M059J (cell line): ENCODE measurements around the gene LMBRD1. TPM values are rescaled to one million over a fixed set of nuclear protein-coding genes. Genes with fewer than 3 reads are reported as not detected.
"Not testable (repeated sequence)": the region's sequence is repeated elsewhere in the genome, so short reads cannot be mapped to it uniquely, and the experiment has no call there.

ENCODE experiments used
- DNase-seq: peaks from one replicate; pipeline ENCODE4 v3.0.0-alpha.2; 2012; ENCODE audit warnings: low read depth
- total RNA-seq: library from RNA; depleted of rRNA; stranded (reverse); fragments of >200 nt; shearing (Covaris generic); gene quantifications from 2 replicates; pipeline ENCODE4 v1.2.3, GENCODE V29; 2014; rRNA removed

Gene LMBRD1
- total RNA-seq = 25.2 and 30.3 TPM in 2 replicates

DNA sequence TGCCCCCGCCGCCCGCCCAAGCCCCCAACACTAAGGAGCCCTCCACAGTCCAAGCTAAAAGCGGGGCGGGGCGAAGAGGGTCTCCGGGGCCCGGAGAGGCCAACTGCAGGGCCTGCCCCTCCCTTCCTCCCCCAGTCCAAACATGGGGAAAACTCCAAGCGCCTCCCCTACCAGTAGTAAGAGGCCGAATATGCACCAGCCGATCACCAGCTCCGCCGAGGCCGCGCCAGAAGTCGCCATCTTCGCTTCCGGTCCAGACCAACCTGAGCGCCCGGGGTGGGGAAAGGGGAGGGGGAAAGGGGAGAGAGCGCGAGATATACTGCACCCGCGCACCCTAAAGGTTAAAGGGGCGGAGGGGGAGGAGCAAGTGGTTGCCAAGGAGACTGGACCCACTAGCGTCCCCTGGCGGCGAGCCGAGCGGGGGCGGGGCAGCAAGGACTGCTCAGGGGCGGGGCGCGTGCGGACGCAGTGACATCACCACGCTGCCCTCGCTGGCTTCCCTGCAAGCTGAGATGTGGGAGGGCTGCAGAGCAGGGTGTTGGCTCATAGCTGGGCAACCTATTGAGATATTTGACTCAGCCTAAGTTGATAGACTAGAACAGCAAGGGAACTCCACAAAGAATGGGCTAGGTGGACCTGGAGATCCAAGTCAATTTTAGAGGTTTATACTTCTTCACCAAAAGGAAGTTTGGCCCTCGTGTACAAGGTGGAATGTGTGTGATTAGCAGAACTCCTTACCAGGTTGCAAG lies at the start of gene LMBRD1:
LMBRD1 (minus strand) TSS at position 369 of the 749 bp plus-strand sequence; CDS start at position 240, 129 bp downstream.
- DNase-seq = peak; percentile 91

DNA sequence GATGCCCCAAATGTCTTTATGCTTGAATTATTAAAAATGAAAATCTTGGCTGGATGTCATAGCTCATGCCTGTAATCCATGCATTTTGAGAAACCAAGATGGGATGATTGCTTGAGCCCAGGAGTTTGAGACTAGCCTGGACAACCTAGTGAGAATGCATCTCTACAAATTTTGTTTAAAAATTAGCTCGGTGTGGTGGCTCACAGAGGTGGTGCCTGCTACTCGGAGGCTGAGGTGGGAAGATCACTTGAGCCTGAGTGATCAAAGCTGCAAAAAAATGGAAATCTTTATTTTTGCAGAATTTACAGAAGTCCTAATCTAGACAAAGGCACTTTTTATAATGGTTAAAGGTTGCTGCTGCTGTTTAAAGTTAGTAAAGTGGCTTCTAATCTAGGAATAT lies 49.5 kb upstream of the LMBRD1 start:
- DNase-seq = no peak

DNA sequence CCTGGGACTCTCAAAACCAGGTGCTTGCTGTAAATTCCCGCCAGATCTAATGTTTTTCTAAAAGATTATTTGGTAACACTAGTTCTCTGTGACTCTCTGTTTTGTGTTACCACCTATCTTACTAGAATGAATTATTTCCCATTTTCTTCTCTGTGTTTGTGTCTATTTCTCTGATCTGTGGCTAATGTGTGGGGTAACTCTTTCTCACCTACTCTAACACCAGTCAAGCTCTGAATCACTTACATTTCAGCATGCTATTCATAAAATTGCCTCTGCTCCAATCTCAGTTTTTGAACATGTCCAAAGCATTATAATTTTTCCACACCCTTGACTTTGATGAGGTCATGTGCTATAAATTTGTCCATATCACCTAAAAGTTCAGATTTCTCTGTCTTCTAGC lies 46.4 kb upstream of the LMBRD1 start:
- no peak for DNase-seq

DNA sequence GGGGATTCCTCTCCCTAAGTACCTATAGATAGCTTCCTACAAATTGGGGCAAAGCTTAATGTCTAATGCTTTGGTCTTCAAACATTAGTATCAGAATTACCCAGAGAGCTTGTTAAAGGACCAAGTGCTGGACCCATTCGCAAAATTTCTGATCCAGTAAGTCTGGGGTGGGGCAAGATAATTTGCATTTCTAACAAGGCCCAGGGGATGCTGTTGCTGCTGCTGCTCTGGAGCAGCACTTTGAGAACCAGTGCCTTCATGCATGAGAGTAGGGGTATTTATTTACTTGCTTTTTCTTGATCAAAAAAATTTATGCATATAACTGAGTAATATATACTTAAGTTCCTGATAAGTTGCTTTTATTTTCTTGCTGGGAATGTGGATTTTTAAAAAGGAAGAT lies 45.1 kb upstream of the LMBRD1 start:
- no peak for DNase-seq

DNA sequence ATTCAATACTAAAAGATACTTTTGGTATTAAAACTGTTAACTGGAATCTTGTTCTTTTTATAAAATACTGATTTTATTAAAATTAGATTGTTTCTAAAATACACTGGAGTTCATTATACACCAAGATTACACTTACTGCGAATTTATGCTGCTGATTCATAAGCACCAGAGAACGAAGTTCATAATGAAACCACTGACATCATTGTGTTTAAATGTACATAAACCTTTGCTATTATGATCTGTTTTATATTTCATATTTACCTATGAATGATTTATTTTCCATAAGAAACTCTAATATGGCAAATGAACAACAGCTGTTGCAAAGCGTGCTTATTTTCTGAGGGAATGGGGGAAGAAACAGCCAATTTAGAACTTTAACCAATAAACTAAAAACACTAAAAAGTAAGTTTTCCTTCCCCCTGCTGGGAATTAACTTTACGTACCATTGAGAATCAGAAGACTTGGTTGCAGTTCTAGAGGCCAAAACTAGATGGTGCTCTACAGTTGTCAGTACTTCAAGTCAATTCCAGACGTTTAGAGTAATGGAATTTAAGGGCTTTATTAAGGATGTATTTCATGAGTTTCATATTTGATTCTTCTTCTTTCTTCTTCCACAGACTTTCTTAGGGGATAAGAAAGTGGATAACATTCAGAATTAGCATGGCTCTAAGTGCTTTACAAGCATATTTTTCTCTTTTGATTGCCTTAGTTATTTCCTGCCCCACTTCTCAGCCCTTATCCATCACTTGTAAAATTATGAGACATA lies 38.8 kb upstream of the LMBRD1 start:
- DNase-seq = peak; percentile 65

DNA sequence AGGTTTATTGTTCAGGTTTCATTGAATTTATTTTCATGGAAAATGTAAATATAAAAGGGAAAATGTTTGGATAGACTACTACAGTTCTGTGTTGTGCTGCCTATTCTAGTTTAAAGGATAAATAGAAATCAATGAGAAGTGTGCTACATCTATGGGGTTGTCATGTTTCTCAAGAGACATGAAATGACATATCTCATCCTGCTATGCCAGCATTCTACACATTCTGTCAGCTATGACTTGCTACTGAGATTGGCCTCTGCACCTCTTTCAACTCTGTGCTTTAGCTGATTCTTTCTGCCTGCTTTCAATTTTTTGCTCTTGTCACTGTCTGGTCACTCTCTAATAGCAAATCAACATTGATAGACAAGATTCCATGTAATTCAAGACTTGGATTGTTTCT lies 35.7 kb upstream of the LMBRD1 start:
- DNase-seq = no peak

DNA sequence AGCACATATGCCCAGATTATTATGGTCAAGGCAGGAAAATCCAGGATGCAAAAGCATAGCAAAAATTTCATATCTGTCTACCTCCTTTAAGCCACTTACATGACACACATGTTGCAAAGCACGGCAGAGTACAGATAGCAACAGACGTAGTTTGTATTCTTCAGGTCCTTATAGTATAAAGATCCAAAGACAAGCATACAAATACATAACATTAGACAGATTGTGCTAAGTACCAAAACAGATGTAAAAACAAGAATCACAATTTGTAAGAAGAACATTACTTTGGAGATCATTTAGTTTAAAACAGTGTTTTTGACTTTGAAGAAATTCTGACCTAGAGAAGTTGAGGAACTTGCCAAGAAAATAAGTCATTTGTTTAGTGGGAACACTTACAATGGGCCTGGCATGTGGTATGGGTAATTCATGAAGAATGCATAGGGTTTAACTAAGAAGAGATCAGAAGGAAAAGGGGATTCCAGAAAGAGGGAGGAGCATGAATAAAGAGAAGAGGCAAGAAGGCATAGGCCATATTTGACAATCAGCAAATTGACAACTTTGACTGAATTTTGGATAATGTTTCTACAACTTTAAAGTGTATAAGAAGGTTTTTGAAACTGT lies 30.6 kb upstream of the LMBRD1 start:
- DNase-seq = peak; percentile 39

DNA sequence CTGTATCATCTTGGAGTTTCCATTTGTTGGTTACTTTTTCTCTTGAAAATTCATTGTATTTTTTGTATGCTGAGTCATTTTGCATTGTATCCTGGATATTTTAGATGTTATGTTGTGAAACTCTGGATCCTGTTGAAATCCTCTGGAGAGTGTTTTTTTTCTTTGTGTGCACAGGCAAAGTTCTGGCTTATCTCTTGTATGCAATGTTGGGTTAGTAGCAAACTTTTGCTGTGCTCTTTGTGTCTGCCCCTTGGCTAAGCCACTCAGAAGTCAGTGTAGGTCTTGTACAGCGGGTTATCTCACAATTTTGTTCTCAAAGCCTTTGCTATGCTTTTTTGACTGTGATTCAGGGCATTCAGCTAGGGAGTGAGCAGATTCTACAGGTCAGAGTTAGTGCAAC lies 29.1 kb upstream of the LMBRD1 start:
- no peak for DNase-seq

DNA sequence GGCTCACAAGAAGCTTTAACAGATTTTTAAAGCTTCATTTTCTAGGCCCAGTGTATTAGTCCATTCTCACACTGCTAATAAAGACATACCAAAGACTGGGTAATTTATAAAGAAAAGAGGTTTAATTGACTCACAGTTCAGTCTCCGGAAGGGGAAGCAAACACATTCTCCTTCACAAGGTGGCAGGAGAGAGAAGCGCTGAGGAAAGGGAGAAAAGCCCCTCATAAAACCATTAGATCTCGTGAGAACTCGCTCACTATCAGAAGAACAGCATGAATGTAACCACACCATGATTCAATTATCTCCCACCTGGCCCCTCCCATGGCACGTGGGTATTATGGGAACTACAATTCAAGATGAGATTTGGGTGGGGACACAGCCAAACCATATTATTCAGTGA lies 27.5 kb upstream of the LMBRD1 start:
- not testable (repeated sequence) for DNase-seq

DNA sequence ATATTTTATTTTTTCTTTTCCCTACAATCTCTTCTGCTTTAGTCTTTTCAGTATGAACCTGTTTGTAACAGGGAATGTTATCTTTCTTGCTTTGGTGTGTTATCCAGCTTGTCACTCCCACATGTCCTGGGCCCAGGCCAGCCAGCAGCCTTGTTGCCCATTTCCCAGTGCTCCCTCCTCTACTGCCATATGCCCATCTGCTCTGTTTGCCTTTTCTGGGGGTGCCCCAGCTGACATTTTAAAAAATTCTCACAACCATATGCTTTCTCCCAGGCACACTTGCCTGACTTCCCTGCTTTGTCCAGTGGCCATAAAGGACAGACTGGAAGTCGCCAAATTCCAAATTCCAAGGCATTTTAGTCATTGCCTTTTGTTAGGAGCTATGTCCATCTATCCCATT lies 23.6 kb upstream of the LMBRD1 start:
- DNase-seq = no peak

DNA sequence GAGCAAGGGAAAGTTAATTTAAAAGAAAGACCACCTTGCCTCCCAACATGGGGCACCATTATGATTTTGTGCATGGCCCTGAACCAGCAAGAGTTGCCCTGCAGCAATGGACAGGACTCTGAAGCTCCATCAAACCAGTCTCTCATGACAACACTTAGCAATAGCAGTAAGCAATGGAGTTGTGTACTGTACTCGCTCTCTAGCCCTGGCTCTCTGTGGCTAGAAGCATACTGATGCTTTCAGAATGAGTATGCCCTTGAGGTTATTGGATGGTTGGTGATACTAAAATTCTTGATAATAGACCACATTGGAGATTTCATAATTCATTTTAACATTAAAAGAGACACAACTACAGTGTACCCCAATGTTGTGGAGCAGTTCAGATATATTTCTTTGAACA lies 23.2 kb upstream of the LMBRD1 start:
- DNase-seq = no peak

DNA sequence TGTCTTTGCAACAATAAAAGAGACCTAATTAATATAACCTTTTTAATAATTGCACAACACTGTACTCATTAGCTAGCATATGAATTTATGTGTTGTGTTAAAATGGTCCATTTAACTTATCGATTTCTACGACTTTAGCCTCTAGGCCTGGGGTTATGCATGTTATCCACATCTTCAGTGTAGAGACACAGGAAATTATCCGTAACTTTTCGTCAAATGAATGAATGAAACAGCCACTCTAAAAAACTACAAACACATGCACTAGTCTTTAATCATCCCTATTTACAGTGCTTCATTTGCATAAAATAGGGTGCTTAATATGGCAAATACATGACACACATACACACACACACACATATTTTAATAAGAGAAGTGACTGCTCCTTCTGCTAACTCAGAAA lies 22.3 kb upstream of the LMBRD1 start:
- no peak for DNase-seq

DNA sequence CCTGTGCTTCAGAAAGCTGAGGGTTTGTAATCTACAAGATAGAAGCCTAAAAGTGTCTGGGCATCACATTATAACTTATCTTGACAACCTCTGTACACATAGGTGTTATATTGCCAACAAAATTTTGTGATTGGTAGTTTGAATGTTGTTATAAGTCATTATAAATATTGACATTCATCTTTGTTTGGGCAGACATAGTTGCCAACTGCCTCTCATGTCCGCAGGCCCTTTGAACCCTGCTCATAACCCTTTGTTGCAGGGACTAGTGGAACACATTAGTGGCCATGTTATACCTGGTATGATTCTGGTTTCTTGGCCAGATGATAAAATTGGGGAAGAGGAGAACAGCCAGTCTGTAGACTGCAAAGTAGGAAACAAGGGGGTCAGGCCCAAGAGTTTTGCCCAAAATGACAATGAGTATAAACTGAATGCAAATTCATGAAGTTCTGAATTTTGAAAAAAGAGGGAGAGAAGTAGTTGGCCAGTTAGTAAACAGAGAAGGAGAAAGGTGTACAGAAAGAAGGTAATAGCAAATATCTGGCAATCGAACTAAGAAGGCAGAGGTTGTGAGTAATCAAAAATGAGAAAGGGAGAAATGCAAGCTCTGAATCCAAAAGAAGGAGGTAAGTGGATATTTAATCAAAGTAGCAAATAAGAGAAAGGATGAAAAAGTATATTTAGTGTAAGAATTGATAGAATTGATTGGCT lies 21.6 kb upstream of the LMBRD1 start:
- no peak for DNase-seq

DNA sequence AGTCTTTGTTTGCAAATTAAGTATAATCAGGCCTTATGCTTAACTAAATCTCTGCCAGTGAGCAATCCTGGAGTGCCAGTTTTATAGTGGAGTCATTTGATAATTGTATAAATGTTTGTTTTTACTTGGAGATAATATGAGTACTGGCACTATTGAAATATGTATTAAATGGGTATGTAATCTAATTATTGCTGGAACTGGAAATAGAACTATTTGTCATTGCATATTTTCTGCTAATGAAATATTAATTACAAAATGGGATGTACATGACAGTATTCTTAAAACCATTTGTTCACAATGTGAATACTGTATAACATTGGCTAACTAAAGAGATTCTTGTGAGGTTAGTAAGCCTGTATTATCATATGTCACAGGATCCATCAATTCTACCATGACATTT lies 20.5 kb upstream of the LMBRD1 start:
- no peak for DNase-seq

DNA sequence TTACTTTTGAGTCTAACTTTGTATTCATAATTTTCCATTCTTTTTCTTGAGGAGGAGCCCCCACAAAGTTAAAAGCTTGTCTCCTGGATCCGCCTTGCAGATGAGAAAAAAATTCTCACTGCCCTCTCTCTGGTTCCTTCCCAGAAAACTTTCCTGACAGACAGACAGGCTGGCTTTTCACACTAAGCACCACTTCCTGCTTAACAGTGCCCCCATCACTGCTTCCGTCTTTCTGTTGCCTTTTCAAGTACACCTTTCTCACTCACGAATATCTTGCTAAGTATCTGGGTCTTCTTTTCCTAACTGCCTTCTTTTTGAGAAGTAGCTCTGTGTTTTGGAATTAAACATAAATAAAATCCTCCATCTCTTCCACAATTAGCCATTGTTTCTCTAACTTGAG lies 19.8 kb upstream of the LMBRD1 start:
- no peak for DNase-seq

DNA sequence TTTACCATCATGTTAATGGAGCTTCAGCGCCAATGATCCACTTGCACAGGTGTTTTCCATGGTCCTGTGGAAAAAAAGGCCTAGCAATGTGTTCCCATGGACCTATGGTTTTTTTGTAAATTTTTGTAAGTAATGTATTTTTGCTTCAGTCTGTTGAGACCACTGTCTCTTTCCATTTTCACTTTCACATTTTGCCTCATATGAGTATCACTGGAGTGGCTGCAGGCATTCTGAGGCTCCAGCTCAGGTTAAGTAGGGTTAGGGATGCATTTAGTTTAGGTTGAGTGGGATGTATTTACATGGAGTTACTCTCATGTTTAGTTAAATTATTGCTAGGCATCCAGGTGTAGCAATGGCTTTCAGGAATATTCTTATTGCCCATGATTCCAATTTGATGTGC lies 19.2 kb upstream of the LMBRD1 start:
- DNase-seq = no peak

DNA sequence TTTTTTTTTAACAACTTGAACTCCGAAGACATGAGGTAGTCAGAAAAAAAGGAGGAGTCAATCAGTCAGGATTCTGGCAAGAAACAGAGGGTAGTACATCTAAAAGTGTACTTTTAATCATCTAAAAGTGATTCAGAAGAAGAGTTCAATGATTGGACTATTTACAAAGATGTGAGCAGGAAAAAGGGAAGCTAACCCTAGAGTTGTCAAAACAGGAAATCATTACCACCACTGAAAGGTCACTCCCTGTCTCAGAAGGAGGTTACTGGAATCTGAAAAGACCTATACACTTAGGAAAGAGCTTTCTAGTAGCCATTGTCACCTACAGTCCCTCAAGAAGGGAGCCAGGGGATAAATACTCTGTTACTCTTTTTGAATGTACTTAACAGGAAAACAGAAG lies 16.7 kb upstream of the LMBRD1 start:
- no peak for DNase-seq

DNA sequence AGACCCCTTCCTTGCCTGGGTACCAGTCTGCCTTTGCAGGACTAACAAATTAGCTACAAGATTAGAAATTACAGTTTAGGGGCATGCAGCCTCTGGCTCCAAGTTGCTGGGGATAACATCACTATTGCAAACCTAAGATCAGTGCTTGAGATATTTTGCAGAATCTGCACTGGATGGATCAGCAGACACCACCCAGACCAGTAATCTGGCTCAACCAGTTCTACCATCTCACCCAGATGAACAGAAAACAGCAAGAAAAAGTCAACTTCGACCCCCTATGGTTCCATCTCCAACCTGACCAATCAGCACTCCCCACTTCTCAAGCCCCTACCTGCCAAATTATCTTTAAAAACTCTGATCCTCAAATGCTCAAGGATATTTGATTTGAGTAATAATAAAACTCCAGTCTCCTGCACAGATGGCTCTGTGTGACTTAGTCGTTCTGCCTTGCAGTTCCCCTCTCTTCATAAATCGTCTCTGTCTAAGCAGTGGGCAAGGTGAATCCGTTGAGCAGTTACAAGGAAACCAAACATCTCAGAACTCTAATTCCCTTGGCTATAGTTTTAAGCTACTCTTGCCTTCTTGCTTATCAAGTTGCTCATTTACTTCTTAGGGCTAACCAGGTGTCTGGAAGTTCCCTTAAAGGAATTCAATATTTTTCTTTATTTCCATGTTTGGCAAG lies 16.1 kb upstream of the LMBRD1 start:
- no peak for DNase-seq

DNA sequence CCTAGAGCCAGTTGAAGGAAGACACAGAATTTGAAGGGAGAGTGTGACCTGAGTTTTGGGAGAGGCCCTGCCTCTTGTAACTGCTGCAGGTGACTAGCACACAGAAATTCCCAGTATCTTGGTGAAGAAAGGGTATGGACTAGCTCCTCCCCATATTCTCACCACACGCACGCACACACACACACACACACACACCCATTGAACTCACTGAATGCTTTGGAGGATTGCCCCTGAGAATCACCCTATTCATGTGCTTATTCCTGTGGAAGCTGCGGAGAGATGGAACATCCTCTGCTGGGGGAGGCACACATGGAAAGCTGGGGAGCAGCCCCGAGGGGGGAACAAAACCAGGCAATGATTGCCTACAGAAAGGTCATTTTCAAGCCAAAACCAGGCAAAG lies 6.2 kb upstream of the LMBRD1 start:
- no peak for DNase-seq

DNA sequence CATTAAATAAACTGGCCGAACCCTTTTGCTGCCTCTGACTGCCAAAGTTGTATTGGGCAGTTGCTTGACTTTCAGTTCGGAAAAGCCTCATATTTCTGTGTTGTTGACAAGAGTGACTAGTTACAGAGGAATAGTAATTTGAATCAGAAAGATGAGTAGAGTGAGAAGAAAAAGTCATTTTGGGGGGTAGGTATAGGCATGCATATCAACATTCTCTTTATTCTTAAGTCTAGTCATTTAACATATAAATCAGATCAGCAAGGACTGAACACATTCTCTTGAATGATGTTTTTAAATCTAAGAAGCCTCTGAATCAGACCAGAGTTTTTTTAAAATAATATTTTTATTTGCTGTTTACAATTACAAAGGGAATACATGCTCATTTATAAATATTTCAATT lies 4.9 kb upstream of the LMBRD1 start:
- DNase-seq = no peak

DNA sequence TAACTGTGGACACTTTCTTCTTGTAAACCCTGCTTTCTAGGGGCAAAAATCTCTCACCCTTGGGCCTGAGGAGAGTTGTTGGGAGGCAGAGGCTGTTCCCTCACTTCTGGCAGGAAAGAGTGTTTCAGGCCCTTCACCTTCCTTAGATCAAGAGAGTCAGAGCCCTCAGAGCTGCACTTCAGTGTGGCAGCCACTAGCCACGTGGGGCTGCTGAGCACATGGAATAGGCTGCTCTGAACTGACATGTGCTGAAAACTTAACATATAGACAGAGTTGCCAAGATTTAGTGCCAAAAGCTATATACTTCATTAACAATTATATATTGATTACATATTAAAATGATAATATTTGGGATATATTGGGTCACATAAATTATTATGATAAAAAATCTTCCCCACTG lies 4.4 kb upstream of the LMBRD1 start:
- DNase-seq = no peak

DNA sequence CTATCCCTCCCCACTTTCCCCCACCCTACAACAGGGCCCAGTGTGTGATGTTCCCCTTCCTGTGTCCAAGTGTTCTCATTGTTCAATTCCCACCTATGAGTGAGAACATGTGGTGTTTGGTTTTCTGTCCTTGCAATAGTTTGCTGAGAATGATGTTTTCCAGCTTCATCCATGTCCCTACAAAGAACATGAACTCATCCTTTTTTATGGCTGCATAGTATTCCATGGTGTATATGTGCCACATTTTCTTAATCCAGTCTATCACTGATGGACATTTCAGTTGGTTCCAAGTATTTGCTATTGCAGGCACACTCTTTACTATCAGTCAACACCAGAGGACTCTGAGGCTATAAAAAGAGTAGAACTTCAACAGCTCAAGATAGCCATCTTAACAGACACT lies 2.0 kb upstream of the LMBRD1 start:
- DNase-seq = not testable (repeated sequence)
